ENCODE measurements around the gene ZNF764.
A peak's percentile ranks its signal among the peaks of the same experiment; 100 is the strongest.

The ZNF764 gene

GRCh38 chr16:30527635-30528178, 30.5 kb downstream of the ZNF764 start:
- peak overlapping the region; percentile 40 for H3K4me3 ChIP-seq (replicated peaks; ENCODE audit: low read depth, low read length)
- no peaks in the 10 kb centered on the region for H3K27me3 ChIP-seq (replicated peaks; ENCODE audit: control insufficient read depth, insufficient read depth, low read length)
- no peak for TF ChIP-seq CTCF (IDR thresholded peaks at IDR 0.05; ENCODE audit: insufficient read depth, low read length, poor library complexity, severe bottlenecking)
- H3K36me3 ChIP-seq (ENCODE audit: control insufficient read depth, insufficient read depth, low read length): peaks cover 5% of the 10 kb centered on the region
- no peak for DNase-seq (ENCODE audit: extremely low read depth, insufficient read length)

- H3K27me3 ChIP-seq (replicated peaks; ENCODE audit: control insufficient read depth, insufficient read depth, low read length): no peaks in the 10 kb centered on the region
- peak overlapping the region; percentile 80 for H3K4me3 ChIP-seq (replicated peaks; ENCODE audit: low read depth, low read length)
- H3K36me3 ChIP-seq (ENCODE audit: control insufficient read depth, insufficient read depth, low read length): peaks cover 5% of the 10 kb centered on the region
- peak; percentile 96 for DNase-seq (ENCODE audit: extremely low read depth, insufficient read length)
- TF ChIP-seq CTCF (IDR thresholded peaks at IDR 0.05; ENCODE audit: insufficient read depth, low read length, poor library complexity, severe bottlenecking): no peak
These were observed 31.1 kb downstream of the ZNF764 start for GRCh38 chr16:30526823-30527634.

- TF ChIP-seq CTCF (IDR thresholded peaks at IDR 0.05; ENCODE audit: insufficient read depth, low read length, poor library complexity, severe bottlenecking): no peak
- Histone ChIP-seq H3K4me3 (replicated peaks; ENCODE audit: low read depth, low read length) (peak within 1 kb of the TSS; percentile 80), H3K27me3 (replicated peaks; ENCODE audit: control insufficient read depth, insufficient read depth, low read length) (no peaks in the 10 kb centered on the region), H3K36me3 (ENCODE audit: control insufficient read depth, insufficient read depth, low read length) (peaks cover 6% of the 10 kb centered on the region)
- DNase-seq (ENCODE audit: extremely low read depth, insufficient read length): no peak
These were observed 31.9 kb downstream of the ZNF764 start, which contains the start of gene ZNF768 for GRCh38 chr16:30526137-30526822. Gene ZNF768 (minus strand): TSS chr16:30526566. CDS start chr16:30526413, 153 bp downstream.

- Histone ChIP-seq H3K36me3 (ENCODE audit: control insufficient read depth, insufficient read depth, low read length) (peaks cover 3% of the 10 kb centered on the region), H3K27me3 (replicated peaks; ENCODE audit: control insufficient read depth, insufficient read depth, low read length) (no peaks in the 10 kb centered on the region), H3K4me3 (replicated peaks; ENCODE audit: low read depth, low read length) (peak overlapping the region; percentile 80)
- TF ChIP-seq CTCF (IDR thresholded peaks at IDR 0.05; ENCODE audit: insufficient read depth, low read length, poor library complexity, severe bottlenecking): no peak
- no peak for DNase-seq (ENCODE audit: extremely low read depth, insufficient read length)
These were observed 32.4 kb downstream of the ZNF764 start for GRCh38 chr16:30525844-30526136.

GRCh38 chr16:30524575-30525568, 33.3 kb downstream of the ZNF764 start:
- H3K4me3 ChIP-seq (replicated peaks; ENCODE audit: low read depth, low read length): no peak overlapping the region
- TF ChIP-seq CTCF (IDR thresholded peaks at IDR 0.05; ENCODE audit: insufficient read depth, low read length, poor library complexity, severe bottlenecking): no peak
- DNase-seq (ENCODE audit: extremely low read depth, insufficient read length): no peak
- H3K36me3 ChIP-seq (ENCODE audit: control insufficient read depth, insufficient read depth, low read length): peaks cover 6% of the 10 kb centered on the region
- H3K27me3 ChIP-seq (replicated peaks; ENCODE audit: control insufficient read depth, insufficient read depth, low read length): no peaks in the 10 kb centered on the region
